Cardiac fibroblast (primary cell): ENCODE measurements around the gene ENTPD6.

Source experiments
- DNase-seq, 2 donors: peaks; one replicate each; pipeline versions ENCODE4 v3.0.0 to v3.0.0-alpha.2; 2010; ENCODE audit warnings: low read depth in 2 of 2
- H3K4me3 ChIP-seq, 2 donors: replicated peaks in 1 of 2; 1 replicate in 1 of 2; 2 replicates in 1 of 2; pipeline ENCODE4 v1.5.1; 2011; ENCODE audit warnings: low read depth in 2 of 2, low read length in 2 of 2, mild to moderate bottlenecking in 2 of 2, moderate library complexity in 1 of 2
- CTCF ChIP-seq: IDR thresholded peaks from one replicate; pipeline ENCODE4 v1.5.1; 2011; ENCODE audit warnings: low read depth, mild to moderate bottlenecking, low read length, inconsistent platforms

The ENTPD6 gene

GRCh38 chr20:25253606-25254275, 58.2 kb downstream of the ENTPD6 start:
- no peak overlapping the region for H3K4me3 ChIP-seq
- peak in 1 of 2 donors; percentile 50 for DNase-seq
- TF ChIP-seq CTCF: no peak

- no peak for TF ChIP-seq CTCF
- DNase-seq: no peak
- H3K4me3 ChIP-seq: no peak overlapping the region
Observed at GRCh38 chr20:25254571-25254970, 59.1 kb downstream of the ENTPD6 start.

GRCh38 chr20:25254986-25255680, 59.6 kb downstream of the ENTPD6 start:
- no peak for TF ChIP-seq CTCF
- DNase-seq: no peak
- no peak overlapping the region for H3K4me3 ChIP-seq

- no peak overlapping the region for H3K4me3 ChIP-seq
- peak; percentile 50 to 66 for DNase-seq
- TF ChIP-seq CTCF: no peak
Observed at GRCh38 chr20:25256226-25256859, 60.8 kb downstream of the ENTPD6 start.

- no peak for TF ChIP-seq CTCF
- DNase-seq: no peak
- no peak overlapping the region for H3K4me3 ChIP-seq
Observed at GRCh38 chr20:25257130-25257529, 61.6 kb downstream of the ENTPD6 start.

- no peak for DNase-seq
- no peak overlapping the region for H3K4me3 ChIP-seq
- TF ChIP-seq CTCF: no peak
Observed at GRCh38 chr20:25257756-25258475, 62.4 kb downstream of the ENTPD6 start.
